Left colon (tissue), 2 donors: ENCODE data around the gene RFX2. TPM values are rescaled to one million over a fixed set of nuclear protein-coding genes. Genes with fewer than 3 reads are reported as not detected.
"Not testable (repeated sequence)": the region's sequence is repeated elsewhere in the genome, so short reads cannot be mapped to it uniquely, and the experiment has no call there.

Experiments
- ATAC-seq: fragments of 200-7000 bp; cut with Tn5 transposase; one replicate; pipeline ENCODE4 v1.9.1; 2020; ENCODE audit warnings: mild to moderate bottlenecking, moderate library complexity
- DNase-seq, 2 donors: peaks; one replicate each; pipeline ENCODE4 v3.0.0-alpha.2; 2020
- intact Hi-C, 2 donors: fragments of 100-400 bp; cut with DNase I in 1 of 2; cut with micrococcal nuclease in 1 of 2; formaldehyde crosslinking; loops; one replicate each; pipeline versions ENCODE4 v1.11.2 to v1.14.0; 2022; cut with DNase I, micrococcal nuclease
- total RNA-seq, 2 donors: library from RNA; stranded (reverse); fragmentation: NEBNext Ultra II Directional; extraction: Animal tissue kit (Norgen Biotek cat#: 25700); gene quantifications; one replicate each; pipeline ENCODE4 v1.2.1, GENCODE V29; 2021
- donor health status: DM: no; HTN: no; CAD: no.
- donor health status: DM: yes; HTN: yes; CAD: no.

The RFX2 gene
- total RNA-seq, 2 donors from 2014 or later = 6.6 to 8.5 TPM

DNA sequence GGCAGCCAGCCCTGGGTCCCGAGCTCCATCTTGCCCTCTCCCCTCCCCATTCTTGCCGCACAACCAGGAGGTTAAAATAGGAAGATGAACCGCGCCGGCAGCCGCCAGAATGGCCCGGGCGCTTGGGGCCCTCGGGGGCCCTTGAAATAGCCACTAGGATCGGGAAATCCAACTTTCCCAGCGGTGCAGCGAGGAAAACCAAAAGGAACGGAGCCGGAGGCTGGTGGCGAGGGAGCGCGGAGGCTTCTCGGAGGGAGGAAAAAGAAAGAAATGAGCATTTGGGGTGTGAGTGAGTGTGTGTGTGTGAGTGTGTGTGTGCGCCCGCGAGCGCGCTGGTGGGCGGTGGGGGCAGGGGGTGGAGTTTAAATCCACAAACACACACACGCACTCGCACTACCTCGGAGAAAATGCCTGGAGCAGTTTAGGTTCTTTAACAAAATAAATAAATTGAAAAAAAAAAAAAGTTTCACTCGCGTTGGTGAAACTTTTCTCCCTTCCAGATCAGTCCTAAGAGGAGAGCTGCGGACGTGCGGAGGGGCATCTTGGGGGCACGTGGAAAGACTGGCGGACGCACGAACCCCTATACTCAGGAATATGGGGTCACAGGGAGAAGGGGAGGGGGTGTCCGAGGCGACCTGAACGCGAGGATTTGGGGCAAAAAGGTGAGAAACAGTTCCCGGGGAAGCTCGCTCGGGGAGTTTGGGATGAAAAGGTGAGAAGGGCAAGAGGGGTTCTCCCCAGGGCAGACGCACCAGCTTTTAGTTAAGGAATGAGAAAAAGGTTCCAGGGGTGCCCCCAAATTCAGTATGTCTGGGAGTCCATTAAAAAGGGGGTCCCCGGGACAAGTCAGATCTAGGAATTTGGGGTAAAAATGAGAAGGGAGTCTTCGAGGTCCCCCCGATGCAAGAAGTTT lies 1.3 kb downstream of the RFX2 start:
- ATAC-seq (no peak), DNase-seq (peak; percentile 67 to 68)
- intact Hi-C loops = loop anchor here (5.0 to 10.0 kb wide), 2 partner anchors 47 to 54 kb away; no protein-coding TSS in a partner anchor

DNA sequence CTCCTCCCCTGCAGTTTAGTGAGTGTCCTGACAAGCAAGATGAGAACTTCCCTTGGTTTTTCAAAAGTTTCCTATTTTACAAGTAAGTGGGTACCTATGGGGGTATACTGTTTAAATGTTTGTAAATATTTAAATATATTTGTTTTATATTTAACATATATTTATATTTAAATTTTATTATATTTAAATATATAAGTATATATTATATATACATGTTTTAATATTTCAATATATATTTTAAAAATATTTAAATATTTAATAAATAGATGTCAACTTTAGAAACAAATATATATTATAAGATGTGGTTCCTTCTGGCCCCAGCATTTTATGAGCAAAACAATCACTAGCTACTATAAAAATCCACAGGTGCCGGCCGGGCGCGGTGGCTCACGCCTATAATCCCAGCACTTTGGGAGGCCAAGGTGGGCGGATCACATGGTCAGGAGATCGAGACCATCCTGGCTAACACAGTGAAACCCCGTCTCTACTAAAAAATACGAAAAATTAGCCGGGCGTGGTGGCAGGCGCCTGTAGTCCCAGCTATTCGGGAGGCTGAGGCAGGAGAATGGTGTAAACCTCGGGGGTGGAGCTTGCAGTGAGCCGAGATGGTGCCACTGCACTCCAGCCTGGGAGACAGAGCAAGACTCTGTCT lies 3.5 kb downstream of the RFX2 start:
- not testable (repeated sequence) for ATAC-seq, DNase-seq
- intact Hi-C loops = loop anchor here (5.0 to 10.0 kb wide), 2 partner anchors 44 to 52 kb away; no protein-coding TSS in a partner anchor

DNA sequence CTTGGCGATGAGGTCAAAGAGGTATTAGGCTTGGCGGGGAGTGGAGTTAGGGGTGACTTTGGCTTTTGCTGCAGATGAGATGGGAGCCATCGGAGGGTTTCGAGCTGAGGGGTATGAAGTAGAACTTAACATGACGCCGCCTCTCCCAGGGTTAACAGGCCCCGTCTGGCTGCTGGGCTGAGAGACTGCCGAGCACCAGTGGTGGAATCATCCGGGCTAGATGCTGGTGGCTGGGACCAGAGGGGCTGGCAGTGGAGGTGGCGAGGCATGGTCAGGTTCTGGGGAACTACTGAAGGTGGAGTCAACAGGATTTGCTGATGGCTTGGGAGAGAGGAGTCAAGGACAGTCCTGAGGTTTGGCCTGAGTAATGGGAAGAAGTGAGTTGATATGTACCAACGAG lies 4.9 kb downstream of the RFX2 start:
- intact Hi-C loops = loop anchor here (5.0 to 10.0 kb wide), 2 partner anchors 43 to 51 kb away; no protein-coding TSS in a partner anchor
- no peak for ATAC-seq
- no peak for DNase-seq

DNA sequence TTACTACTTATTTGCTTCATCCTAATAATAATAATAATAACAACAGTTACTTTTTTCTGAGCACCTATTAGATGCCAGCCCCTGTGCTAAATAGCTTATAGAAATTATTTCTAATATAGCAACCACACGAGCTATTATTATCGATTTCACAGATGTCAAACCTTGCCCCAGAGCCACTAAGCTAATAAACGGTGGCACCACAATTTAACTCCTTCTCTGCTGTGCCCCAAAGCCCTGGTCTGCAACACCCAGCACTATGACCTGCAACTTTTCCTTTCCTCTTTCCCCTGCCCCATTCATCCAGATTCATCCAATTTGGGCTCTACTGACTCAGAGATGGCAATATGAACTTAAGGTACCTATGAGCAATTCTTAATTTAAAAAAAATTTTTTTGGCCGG lies 6.4 kb downstream of the RFX2 start:
- DNase-seq = no peak
- no peak for ATAC-seq

DNA sequence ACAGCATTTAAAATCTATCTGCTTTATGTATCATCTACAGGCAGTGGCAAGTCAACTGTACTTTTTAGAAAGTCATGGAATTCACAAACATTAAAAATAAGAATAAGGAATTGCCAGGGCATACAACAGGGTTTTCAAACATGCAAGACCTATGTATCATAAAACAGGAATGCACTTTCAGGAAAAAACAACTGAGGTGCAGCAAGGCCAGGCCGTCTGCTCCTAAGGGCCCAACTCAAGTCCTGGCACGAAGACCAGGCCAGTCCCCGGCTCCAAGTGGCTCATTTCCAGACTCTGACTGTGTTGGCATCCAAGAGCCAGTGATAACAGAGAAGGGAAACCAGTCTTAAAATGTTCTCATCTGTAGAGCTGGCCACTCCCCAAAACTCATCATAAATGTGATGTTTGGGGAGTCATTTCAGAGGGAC lies 7.1 kb downstream of the RFX2 start:
- ATAC-seq = no peak
- peak in 1 of 2 donors; percentile 58 for DNase-seq
- intact Hi-C loops = loop anchor here in 1 of 2 donors (10.0 kb wide), 1 partner anchor 48 kb away; no protein-coding TSS in a partner anchor

More for the DNA sequence above, 6.4 kb downstream of the RFX2 start:
- intact Hi-C loops = loop anchor here in 1 of 2 donors (10.0 kb wide), 1 partner anchor 49 kb away; no protein-coding TSS in a partner anchor

DNA sequence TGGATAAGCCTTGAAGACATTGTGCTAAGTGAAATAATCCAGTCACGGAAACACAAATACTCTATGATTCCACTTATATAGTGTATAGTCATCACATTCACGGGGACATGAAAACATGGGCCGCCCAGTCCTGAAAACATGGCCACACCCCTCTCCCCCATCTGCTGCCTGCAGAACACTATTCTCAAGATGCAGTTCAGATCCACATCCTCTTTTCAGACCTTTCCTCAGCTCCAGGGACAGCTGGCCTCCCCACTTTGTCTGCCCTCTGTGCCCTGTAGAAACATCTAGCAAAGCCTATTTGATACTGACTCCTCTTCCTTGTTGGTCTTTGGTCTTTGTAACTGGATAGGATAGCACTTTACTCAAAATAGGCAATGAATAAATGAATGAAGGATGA lies 8.3 kb downstream of the RFX2 start:
- intact Hi-C loops = loop anchor here in 1 of 2 donors (10.0 kb wide), 1 partner anchor 47 kb away; no protein-coding TSS in a partner anchor
- ATAC-seq = no peak
- no peak for DNase-seq

DNA sequence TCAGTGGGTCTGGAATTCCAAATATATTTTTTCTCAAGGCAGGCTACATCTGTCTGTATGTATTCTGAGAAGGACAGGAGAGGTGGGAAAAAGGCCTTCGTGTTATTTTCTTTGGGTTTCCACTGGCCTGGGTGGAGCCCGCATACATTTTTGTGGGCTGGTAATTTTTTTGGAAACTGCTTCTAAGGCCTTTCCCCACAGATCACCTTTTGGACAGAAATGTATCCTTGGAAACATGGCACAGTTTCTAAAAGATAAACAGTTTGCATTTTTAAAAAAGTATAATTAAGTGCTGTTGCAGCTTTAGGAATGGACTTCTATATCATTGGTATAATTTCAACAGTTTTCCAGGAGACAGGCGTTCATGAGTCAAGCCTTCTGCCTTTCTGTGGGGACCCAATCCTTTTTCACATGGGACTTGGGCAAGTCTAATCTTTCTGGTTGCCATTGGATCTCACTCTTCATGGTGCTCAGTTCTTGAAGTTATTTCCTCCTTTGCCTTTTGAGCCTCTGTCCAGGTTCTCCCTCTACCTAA lies 8.9 kb downstream of the RFX2 start:
- no peak for ATAC-seq
- no peak for DNase-seq
- intact Hi-C loops = loop anchor here in 1 of 2 donors (10.0 kb wide), 1 partner anchor 47 kb away; no protein-coding TSS in a partner anchor

DNA sequence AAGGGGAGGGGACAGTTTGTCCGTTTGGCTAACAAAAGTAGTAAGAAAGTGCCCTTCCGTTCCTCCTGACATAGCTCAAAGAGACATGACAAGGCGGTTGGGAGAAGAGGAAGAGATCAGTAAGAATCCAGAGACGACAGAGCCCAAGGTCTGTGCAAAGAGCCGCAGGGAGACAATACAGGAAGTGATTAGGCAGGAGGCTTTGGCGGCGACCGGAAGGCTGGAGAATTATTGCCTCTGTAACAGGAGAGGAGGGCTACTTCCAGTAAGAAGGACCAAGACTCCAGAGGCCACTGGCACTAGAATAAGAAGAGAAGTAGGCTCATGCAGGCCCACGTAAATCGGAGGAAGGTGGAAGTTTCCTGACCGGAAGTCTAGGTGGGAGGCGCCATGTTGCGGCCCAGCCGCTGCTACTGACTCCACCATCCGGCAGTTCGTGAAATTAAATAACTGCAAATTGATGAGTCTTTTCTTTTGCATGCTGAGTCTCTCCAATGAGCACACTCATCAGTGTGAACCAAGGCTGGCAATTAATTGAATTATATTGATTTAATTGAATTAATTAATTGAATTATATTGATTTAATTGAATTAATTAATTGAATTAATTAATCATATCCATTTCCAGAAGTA lies 9.9 kb downstream of the RFX2 start:
- ATAC-seq (no peak), DNase-seq (peak in 1 of 2 donors; percentile 20)
- intact Hi-C loops = loop anchor here in 1 of 2 donors (10.0 kb wide), 1 partner anchor 46 kb away; no protein-coding TSS in a partner anchor

DNA sequence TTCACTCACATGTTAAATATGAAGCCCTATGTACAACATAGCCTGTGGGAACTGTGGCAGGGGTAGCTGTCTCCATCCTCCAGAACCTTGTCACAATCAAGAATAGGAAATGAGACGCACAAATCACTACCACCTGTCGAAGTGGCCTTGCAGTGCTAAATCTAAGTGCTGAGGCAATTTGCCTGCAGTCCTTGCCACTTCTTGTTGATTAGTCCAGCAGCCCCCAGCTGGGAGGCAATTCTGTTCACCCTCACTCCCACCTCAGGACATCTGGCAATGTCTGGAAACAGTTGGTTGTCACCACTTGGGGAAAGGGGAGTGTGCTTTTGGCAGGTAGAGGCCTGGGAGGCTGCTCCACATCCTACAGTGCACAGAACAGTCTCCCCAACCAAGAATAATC lies 10.7 kb downstream of the RFX2 start:
- DNase-seq (no peak), ATAC-seq (no peak)
- intact Hi-C loops = no loop called here

DNA sequence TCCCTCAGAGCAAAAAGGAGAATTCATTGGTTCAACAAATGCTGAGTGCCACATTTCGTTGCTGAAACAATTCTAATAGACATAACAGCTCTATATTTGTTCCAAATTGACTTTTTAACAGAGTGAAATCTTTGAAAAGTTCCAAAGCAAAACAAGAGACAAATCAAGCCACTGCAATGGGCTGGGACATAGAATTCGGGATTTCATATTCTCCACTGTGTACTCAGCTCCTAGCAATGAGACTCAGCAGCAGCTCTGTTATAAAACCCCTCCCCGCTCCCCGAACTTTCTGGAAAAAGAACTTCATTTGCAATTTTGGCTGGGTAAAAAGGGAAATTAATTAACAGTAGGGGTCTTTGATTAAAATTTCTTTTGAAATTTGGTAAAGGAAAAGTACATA lies 11.3 kb downstream of the RFX2 start:
- no peak for ATAC-seq
- DNase-seq = no peak
- intact Hi-C loops = no loop called here

DNA sequence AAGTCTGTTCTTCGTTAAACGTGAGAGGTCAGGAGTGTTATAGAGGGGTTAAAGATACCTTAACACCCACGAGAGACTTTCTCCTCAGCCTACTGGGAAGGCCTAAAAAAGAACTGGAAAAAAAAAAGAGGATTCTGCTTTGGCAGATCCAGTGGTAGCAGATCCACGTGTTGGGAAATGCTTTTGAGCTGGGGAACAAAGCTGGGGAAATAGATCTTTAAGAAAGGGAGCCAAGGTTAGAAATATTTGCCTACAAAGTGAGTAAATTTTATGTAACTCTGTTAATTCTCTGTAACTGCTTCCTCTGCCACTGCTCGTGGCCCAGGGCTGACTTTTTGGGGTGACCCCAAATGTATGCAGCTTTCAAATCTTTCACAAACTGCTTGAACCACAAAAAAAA lies 11.7 kb downstream of the RFX2 start:
- ATAC-seq = no peak
- DNase-seq = no peak
- intact Hi-C loops = no loop called here

DNA sequence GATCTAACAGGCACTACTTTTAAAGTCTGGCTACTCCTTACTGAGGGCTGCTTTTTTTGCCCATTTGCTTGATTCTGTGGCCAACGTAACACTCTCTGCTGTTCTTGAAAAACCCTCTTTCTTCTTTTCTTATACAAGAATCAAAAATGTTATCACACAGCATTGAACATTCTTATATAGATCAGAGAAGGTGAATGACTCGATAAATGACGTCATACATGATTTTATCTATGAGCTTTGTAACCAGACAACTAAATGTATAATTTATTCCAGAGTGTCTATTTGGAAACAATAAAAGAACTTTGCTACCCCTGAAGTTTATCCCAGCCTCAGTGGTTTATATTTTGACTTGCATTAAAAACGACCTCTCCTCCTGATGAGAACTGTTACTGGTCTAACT lies 12.4 kb downstream of the RFX2 start:
- no peak for DNase-seq
- ATAC-seq = no peak
- intact Hi-C loops = no loop called here

DNA sequence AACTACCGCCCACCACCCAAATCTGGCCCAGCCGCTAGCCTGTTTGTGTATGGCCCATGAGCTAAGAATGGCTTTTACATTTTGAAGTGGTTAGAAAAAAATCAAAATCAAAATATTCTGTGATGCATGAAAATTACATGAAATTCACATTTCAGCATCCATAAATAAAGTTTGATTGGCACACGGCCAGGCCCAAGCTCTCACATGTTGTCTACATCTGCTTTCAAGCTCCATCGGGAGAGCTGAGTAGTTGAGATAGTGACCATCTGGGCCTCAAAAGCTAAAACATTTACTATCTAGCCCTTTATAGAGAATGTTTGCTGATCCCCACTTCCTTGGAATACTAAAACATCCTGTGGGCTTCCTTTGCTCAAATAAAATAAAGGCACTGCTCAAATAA lies 14.5 kb downstream of the RFX2 start:
- DNase-seq (no peak), ATAC-seq (no peak)
- intact Hi-C loops = no loop called here

DNA sequence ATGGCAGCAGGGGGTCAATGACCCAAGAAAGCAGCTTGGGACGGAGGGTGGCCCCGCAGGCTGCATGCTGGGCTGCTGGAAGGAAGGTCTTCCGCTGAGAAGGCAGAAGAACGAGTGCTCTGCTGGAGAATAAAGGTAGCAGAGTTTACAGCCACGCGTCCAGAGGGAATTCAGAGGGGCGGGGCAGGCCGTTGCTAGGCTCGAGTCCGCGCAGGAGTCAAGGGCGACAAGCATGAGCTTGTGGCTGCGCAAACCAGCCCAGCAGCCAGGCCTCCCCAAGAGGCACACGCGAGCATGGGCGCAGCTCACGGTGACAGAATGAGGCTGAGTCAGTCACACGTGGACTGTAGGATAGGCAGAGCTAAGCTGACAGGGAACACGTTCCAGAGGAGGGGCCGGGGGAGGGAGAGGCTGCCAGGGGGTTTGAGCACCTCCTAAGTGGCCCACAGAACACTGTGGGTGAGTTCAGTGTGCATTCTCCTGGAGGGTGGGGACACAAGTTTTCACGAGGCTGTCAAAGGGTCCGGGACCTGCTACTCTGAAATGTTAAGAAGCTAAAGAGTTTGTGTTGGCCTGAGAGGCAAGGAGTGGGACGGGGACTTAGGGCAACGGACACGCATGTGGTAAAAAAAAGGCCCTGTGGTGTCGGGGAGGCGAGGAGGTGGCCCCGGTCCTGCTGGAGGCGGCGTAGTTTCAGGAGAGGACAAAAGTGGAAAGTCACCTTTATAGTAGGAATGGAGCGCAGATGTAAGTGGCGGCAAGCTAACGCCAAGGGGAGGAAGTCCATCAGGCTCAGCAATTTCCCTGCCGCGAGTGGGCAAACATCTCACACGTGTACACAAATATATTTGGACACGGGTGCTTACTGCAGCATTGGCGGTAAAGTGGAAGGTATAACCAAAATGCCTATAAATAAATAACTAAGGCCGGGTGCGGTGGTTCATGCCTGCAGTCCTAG lies 17.7 kb downstream of the RFX2 start:
- intact Hi-C loops = no loop called here
- ATAC-seq = peak; percentile 83
- peak; percentile 89 to 92 for DNase-seq

DNA sequence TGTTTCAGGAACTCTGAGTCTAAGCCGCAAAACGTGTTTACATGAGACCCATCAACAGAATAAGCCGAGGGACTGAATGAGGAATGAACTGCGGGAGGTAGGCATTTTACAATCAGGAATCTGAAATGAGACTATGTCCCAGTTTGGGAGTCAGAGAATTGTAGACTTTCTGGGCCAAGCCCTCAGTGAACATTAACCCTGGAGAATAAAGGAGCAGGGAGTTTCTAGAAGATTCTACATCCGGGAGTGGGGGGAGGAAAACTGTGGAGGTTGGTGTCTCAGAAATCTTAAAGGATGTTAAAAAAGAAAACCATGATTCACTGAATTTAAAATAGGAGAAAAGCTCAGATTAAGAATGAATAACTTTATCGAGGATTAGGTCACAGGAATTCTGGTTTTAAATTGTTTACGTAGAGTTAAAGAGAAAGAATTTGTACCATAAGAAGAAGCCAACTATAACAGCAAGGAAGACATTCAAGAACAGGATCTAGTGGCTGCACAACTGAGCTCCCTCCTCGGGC lies 18.5 kb downstream of the RFX2 start:
- DNase-seq (peak in 1 of 2 donors; percentile 35), ATAC-seq (peak; percentile 64)
- intact Hi-C loops = no loop called here

DNA sequence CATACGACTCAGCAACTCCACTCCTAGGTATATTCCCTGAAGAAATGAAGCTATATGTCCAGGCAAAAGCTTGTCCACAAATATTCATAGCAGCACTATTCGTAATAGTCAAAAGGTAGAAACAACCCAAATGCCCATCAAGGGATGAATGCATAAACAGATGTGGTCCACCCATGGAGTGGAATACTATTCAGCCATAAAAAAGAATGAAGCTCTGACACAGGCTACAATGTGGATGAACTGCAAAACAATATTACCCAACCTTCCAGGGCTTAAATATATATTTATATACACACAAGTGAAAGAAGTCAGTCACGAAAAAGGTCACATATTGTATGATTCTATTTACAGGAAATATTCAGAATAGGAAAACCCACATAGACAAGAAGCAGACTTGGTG lies 19.7 kb downstream of the RFX2 start:
- no peak for DNase-seq
- no peak for ATAC-seq
- intact Hi-C loops = no loop called here

DNA sequence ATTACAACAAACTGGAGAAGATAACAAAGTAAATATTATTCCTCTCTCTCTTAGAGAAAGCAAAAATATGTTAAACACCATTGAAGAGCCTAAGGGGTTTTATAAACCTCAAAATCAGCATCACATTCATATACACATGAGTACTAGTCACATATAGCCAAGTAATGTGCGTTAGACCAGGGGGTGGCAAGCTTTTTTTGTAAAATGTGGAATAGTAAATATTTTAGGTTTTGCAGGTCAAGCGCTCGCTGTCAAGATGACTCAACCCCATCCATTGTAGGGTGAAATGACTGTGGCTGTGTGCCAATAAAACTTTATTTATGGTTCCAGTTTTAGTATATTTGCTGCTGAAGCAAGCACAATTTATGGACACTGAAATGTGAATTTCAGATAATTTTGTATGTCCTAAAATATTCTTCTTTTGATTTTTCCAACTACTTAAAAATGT lies 21.7 kb downstream of the RFX2 start:
- ATAC-seq (no peak), DNase-seq (no peak)
- intact Hi-C loops = no loop called here
